GM12878 (cell line): ENCODE measurements around the gene EEFSEC. TPM values are rescaled to one million over a fixed set of nuclear protein-coding genes. Genes with fewer than 3 reads are reported as not detected.

Experiments used
- ATAC-seq: fragments of 200-7000 bp; cut with Tn5 transposase; 3 replicates; pipeline ENCODE4 v1.9.1; 2020; ENCODE audit warnings: mild to moderate bottlenecking, moderate library complexity
- BruUV-seq: library from RNA; stranded (reverse); fragments of 400-500 nt; replicated peaks from 2 replicates; lab custom pipeline; 2021; lab: Mats Ljungman, UMichigan
- CTCF ChIA-PET: fragments of 300-600 bp; sonication (Branson Sonifier 250); formaldehyde crosslinking; extraction: SDS; loops from one replicate; lab custom pipeline; 2021; ENCODE audit warnings: inconsistent platforms; lab: Yijun Ruan, JAX
- POLR2A ChIA-PET: fragments of 350-600 bp; formaldehyde crosslinking; extraction: SDS; loops from one replicate; lab custom pipeline; 2021; ENCODE audit warnings: inconsistent platforms; lab: Charles Lee
- RAD21 ChIA-PET: fragments of 300-600 bp; sonication (Branson Sonifier 250); formaldehyde crosslinking; loops from one replicate; lab custom pipeline; 2023; ENCODE audit warnings: antibody characterized with exemption; ENCODE audit not compliant: unreplicated experiment; lab: Charles Lee
- SMC1A ChIA-PET: fragments of 300-600 bp; sonication (Branson Sonifier 250); formaldehyde crosslinking; loops from one replicate; lab custom pipeline; 2023; ENCODE audit not compliant: unreplicated experiment, uncharacterized antibody; lab: Charles Lee
- DNase-seq: peaks from one replicate; pipeline ENCODE4 v3.0.0-alpha.2; 2011; ENCODE audit warnings: low read depth, low spot score
- FAIRE-seq: peaks from 3 replicates; lab custom pipeline; 2011; peaks lifted over from hg19 to GRCh38; lab: Jason Lieb, UNC
- H2AFZ ChIP-seq: 2 replicates; pipeline ENCODE4 v1.6.0; 2011; ENCODE audit warnings: low read depth, low read length, control low read depth; ENCODE audit not compliant: control insufficient read depth
- H3K27ac ChIP-seq: 2 replicates; pipeline ENCODE4 v1.5.1; 2011; ENCODE audit warnings: control low read depth; ENCODE audit not compliant: control insufficient read depth, insufficient read depth
- H3K27me3 ChIP-seq, 2 experiments: replicated peaks in 1 of 2; 2 replicates each; pipeline versions ENCODE4 v1.6.0 to v1.6.1; 2011; ENCODE audit warnings: low read length in 1 of 2; ENCODE audit not compliant: control insufficient read depth in 2 of 2, insufficient read depth in 2 of 2
- H3K36me3 ChIP-seq, 2 experiments: 2 replicates each; pipeline ENCODE4 v1.5.1; 2011; ENCODE audit warnings: low read length in 1 of 2; ENCODE audit not compliant: control insufficient read depth in 2 of 2, insufficient read depth in 2 of 2
- H3K4me1 ChIP-seq: 2 replicates; pipeline ENCODE4 v1.6.1; 2011; ENCODE audit warnings: mild to moderate bottlenecking, low read length, moderate library complexity, mixed read lengths; ENCODE audit not compliant: control insufficient read depth, insufficient read depth
- H3K4me2 ChIP-seq: 2 replicates; pipeline ENCODE4 v1.6.0; 2011; ENCODE audit warnings: control low read depth; ENCODE audit not compliant: control insufficient read depth, insufficient read depth
- H3K4me3 ChIP-seq: fragments of 200-600 bp; sonication (generic); 2 replicates; pipeline ENCODE4 v1.5.1; 2016
- H3K79me2 ChIP-seq: 2 replicates; pipeline ENCODE4 v1.6.0; 2011; ENCODE audit warnings: low read length; ENCODE audit not compliant: control insufficient read depth, insufficient read depth
- H3K9ac ChIP-seq: 2 replicates; pipeline ENCODE4 v1.8.0; 2011; ENCODE audit warnings: low read length, control low read depth, mixed read lengths; ENCODE audit not compliant: control insufficient read depth, insufficient read depth
- H3K9me3 ChIP-seq: replicated peaks from 3 replicates; pipeline ENCODE4 v1.5.1; 2011; ENCODE audit warnings: mild to moderate bottlenecking, low read length; ENCODE audit not compliant: control insufficient read depth, insufficient read depth
- H4K20me1 ChIP-seq: 2 replicates; pipeline ENCODE4 v1.6.0; 2011; ENCODE audit not compliant: control insufficient read depth, insufficient read depth
- CBX3 ChIP-seq: fragments of 200-600 bp; sonication (generic); IDR thresholded peaks from 2 replicates; pipeline ENCODE4 v1.6.1; 2016; ENCODE audit warnings: low read depth, borderline replicate concordance
- CHD2 ChIP-seq: IDR thresholded peaks from 2 replicates; pipeline ENCODE4 v1.6.1; 2011; ENCODE audit warnings: low read depth, low read length, improper control_type of control experiment, borderline replicate concordance
- DPF2 ChIP-seq: fragments of 450-650 bp; IDR thresholded peaks from 2 replicates; pipeline ENCODE4 v1.6.1; 2017; ENCODE audit warnings: mild to moderate bottlenecking
- FOS ChIP-seq: IDR thresholded peaks from 3 replicates; pipeline ENCODE4 v1.6.1; 2011; ENCODE audit warnings: borderline replicate concordance; ENCODE audit not compliant: insufficient read length; ENCODE audit errors: extremely low read depth
- IKZF1 ChIP-seq: fragments of 450-650 bp; conservative IDR thresholded peaks from 2 replicates; pipeline ENCODE4 v1.6.1; 2017; ENCODE audit warnings: antibody characterized with exemption, mild to moderate bottlenecking
- MEF2A ChIP-seq: IDR thresholded peaks from 2 replicates; pipeline ENCODE4 v1.6.1; 2011; ENCODE audit warnings: low read depth, mild to moderate bottlenecking, low read length, moderate library complexity; ENCODE audit not compliant: insufficient read depth
- POU2F2 ChIP-seq: IDR thresholded peaks from 3 replicates; pipeline ENCODE4 v1.6.1; 2011; ENCODE audit warnings: low read depth, mild to moderate bottlenecking, low read length, borderline replicate concordance
- RB1 ChIP-seq: fragments of 450-650 bp; formaldehyde crosslinking; IDR thresholded peaks from 2 replicates; pipeline ENCODE4 v1.6.1; 2017; ENCODE audit warnings: mild to moderate bottlenecking, borderline replicate concordance
- RCOR1 ChIP-seq: conservative IDR thresholded peaks from 2 replicates; pipeline ENCODE4 v1.6.1; 2012; ENCODE audit warnings: low read depth, low read length, improper control_type of control experiment
- SREBF2 ChIP-seq: IDR thresholded peaks from 2 replicates; pipeline ENCODE4 v1.6.1; 2012; ENCODE audit warnings: mild to moderate bottlenecking, low read length
- STAT1 ChIP-seq: fragments of 450-650 bp; conservative IDR thresholded peaks from 2 replicates; pipeline ENCODE4 v1.6.1; 2014; ENCODE audit warnings: antibody characterized with exemption, mild to moderate bottlenecking
- SUZ12 ChIP-seq: fragments of 200-600 bp; sonication (generic); IDR thresholded peaks from one replicate; pipeline ENCODE4 v1.6.1; 2018; ENCODE audit warnings: antibody characterized with exemption, mild to moderate bottlenecking; ENCODE audit not compliant: unreplicated experiment
- YBX1 ChIP-seq: fragments of 450-650 bp; IDR thresholded peaks from 2 replicates; pipeline ENCODE4 v1.6.1; 2016; ENCODE audit warnings: antibody characterized with exemption
- ZNF274 ChIP-seq: IDR thresholded peaks from one replicate; pipeline ENCODE4 v1.8.0; 2011; ENCODE audit not compliant: insufficient read length, insufficient read depth
- WGBS: methylation state at CpG from one replicate; pipeline ENCODE4 v1.1.6; 2016; ENCODE audit warnings: low lambda C conversion rate; ENCODE audit not compliant: insufficient replicate concordance, insufficient coverage; ENCODE audit errors: missing lambda C conversion rate; 5-methylcytosine and 5-hydroxymethylcytosine counted together
- in situ Hi-C: fragments of 300-500 bp; cut with MboI; formaldehyde crosslinking; loops from 9 replicates; pipeline ENCODE4 v1.14.3; 2018; ENCODE audit warnings: mixed read lengths
- intact Hi-C: fragments of 100-400 bp; cut with micrococcal nuclease; formaldehyde crosslinking; loops from one replicate; pipeline ENCODE4 v1.14.2; 2022; ENCODE audit not compliant: unreplicated experiment
- polyA plus RNA-seq, 11 experiments: library from polyadenylated mRNA; depleted of rRNA in 4 of 11; unstranded in 6 of 11; stranded (reverse) in 5 of 11; fragments of >200 nt; fragmentation: Nextera tagmentation in 4 of 11; fragmentation: Illumina TruSeq in 1 of 11; extraction: Ambion mirVana in 4 of 11; extraction: Trizol in 1 of 11; gene quantifications; 1 replicate in 1 of 11; 2 replicates in 10 of 11; pipeline versions ENCODE4 v1.2.1 to v1.2.3, GENCODE V29; 2011 to 2016; ENCODE audit warnings: inconsistent platforms in 2 of 11, missing spikeins in 2 of 11, low read depth in 1 of 11
- total RNA-seq, 4 experiments: library from RNA; depleted of rRNA in 3 of 4; stranded (reverse); fragments of >200 nt in 3 of 4; fragmentation: Illumina TruSeq in 1 of 4; extraction: Trizol in 1 of 4; gene quantifications; 2 replicates each; pipeline versions ENCODE4 v1.2.1 to v1.2.3, GENCODE V29; 2013 to 2021
- TF ChIP-seq, protein P1 (sequence below): IDR thresholded peaks from 2 replicates; pipeline ENCODE4 v1.6.1; 2011; ENCODE audit warnings: low read depth, low read length, improper control_type of control experiment, borderline replicate concordance

The EEFSEC gene
- total and polyA plus RNA-seq, 10 of the 15 experiments (the other 5 are each of a cell fraction or from before 2014, with no cell fraction given) = 0.29 to 29.1 (median 16.1) TPM

DNA sequence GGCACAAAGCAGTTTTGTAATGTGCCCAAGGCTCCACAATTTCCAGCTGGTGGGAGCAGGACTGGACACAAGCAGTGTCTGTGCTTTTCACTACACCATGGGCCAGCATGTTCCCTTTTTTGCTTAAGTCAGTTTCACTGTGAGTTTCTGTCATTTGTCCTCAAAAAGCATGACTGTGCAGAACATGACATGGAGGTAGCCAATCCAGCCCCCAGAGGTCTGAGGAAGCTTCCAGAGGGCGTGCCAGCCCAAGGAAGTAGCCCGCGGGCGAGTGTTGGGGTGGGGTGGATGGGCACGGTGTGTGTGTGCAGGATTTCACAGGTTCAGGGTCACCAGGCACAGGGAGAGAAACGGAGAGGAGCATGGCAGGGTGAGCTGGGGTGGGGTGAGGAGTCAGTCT lies 8.0 kb upstream of the EEFSEC start:
- Histone ChIP-seq H2AFZ (no peak overlapping the region), H3K27ac (no peak overlapping the region), H3K9ac (no peak overlapping the region), H4K20me1 (no peaks in the 10 kb centered on the region), H3K27me3 (no peaks in the 10 kb centered on the region), H3K4me1 (no peaks in the 10 kb centered on the region), H3K4me3 (no peak overlapping the region), H3K9me3 (no peaks in the 10 kb centered on the region), H3K4me2 (no peak overlapping the region), H3K36me3 (no peaks in the 10 kb centered on the region), H3K79me2 (no peaks in the 10 kb centered on the region)
- POLR2A ChIA-PET = no interaction called here
- BruUV-seq = no TSS peak
- no peak for DNase-seq
- intact Hi-C loops (no loop called here), in situ Hi-C loops (no loop called here)
- FAIRE-seq = no peak
- peak; percentile 36; the same call in 2 of the 3 replicates for ATAC-seq
- TF ChIP-seq FOS (no peak), STAT1 (no peak), SREBF2 (no peak), RCOR1 (no peak), IKZF1 (no peak), CHD2 (no peak), DPF2 (no peak), MEF2A (no peak), RB1 (no peak), ZNF274 (no peak), SUZ12 (no peak), YBX1 (no peak), POU2F2 (no peak), CBX3 (no peak)
- TF ChIP-seq, protein P1, sequence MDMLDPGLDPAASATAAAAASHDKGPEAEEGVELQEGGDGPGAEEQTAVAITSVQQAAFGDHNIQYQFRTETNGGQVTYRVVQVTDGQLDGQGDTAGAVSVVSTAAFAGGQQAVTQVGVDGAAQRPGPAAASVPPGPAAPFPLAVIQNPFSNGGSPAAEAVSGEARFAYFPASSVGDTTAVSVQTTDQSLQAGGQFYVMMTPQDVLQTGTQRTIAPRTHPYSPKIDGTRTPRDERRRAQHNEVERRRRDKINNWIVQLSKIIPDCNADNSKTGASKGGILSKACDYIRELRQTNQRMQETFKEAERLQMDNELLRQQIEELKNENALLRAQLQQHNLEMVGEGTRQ = no peak
- WGBS = 48% methylated on average over 6 of the region's 6 CpGs
- RAD21 ChIA-PET = no interaction called here
- CTCF ChIA-PET = interaction anchor here (0.6 to 2.4 kb wide), 2 partner anchors 12 to 324 kb away, joined by 3 to 12 read pairs; no protein-coding TSS in a partner anchor
- SMC1A ChIA-PET = no interaction called here
